Measurements from ENCODE around the gene VCAN. TPM values are rescaled to one million over a fixed set of nuclear protein-coding genes. Genes with fewer than 3 reads are reported as not detected.

Gene VCAN
- total RNA-seq, 1 donor from 2014 or later: 133 TPM

DNA sequence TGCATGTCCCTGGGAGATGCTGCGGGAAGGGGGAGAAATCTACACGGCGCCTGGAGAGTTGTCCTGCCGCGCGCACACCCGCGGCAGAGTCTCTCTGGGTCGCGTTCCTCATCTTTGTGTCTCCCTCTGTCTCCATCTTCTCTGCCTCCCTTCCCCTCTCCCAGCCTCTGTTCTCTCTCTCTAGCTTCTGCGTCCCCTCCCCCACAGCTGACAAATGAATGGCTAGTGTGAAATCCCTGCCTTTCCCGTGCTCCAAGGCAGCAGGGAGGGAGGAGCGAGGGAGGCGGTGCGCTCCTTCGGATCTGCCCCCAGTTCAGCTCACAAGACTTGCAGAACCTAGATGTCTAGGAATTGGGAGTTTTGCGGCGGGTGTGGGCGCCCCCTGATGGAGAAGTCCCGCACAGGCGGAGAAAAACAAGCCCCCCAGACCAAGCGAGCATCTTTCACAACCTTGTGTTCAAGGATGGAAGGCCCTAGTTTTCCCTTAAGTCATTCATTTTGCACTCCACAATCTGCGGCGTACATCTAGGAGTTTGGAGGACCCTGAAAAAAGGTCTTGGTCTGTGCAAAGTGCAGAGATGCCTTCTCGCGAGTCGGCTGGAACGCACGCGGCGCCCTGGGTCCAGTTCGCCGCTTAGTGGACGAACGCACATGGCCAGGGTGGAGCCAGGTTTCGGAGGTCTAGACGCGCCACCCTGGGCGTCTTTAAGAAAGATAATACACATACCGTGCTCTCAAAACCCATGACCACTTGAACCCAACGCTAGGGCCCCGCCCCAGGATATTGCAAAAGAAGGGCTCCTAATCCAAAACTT lies 2.0 kb downstream of the VCAN start:
- no peaks in the 10 kb centered on the region for H3K9me3 ChIP-seq
- H3K27me3 ChIP-seq (ENCODE audit: low read depth): peaks cover 47% of the 10 kb centered on the region
- peak overlapping the region; percentile 54 for H3K4me3 ChIP-seq
- peaks cover 24% of the 10 kb centered on the region for H3K4me1 ChIP-seq
- intact Hi-C loops (cut with DNase I): no loop called here
- DNase-seq (peak; percentile 86), ATAC-seq (peak; percentile 82 to 91)
- peak; percentile 78 for TF ChIP-seq CTCF (IDR thresholded peaks at IDR 0.05)
- H3K27ac ChIP-seq: peak overlapping the region; percentile 81
- H3K36me3 ChIP-seq: no peaks in the 10 kb centered on the region

- H3K4me1 ChIP-seq: peaks cover 24% of the 10 kb centered on the region
- H3K27me3 ChIP-seq (ENCODE audit: low read depth): peaks cover 47% of the 10 kb centered on the region
These were observed 2.7 kb downstream of the VCAN start for GRCh38 chr5:83474161-83474796.

DNA sequence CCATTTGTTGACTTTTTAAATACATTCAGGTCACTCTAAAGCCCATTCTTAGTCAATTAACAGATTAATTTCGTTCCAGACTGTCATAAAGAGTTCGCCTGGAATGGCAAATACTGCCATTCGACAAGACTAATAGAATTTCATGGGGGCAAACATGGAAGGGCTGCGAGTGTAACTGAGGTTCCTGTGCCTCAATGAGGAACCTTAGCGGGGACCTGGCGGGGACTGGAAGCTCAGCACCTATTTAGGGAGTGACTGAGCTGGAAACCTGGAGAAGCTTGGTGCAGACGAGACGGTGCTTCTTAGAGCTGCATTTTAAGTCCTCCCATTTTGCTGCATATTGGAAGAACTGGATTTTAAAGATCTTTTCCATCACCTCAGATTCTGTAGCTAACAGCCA lies 3.4 kb downstream of the VCAN start:
- peaks cover 47% of the 10 kb centered on the region for H3K27me3 ChIP-seq (ENCODE audit: low read depth)
- intact Hi-C loops (cut with DNase I): no loop called here
- peak overlapping the region; percentile 81 for H3K27ac ChIP-seq
- no peaks in the 10 kb centered on the region for H3K9me3 ChIP-seq
- H3K36me3 ChIP-seq: no peaks in the 10 kb centered on the region
- H3K4me3 ChIP-seq: peak overlapping the region; percentile 54
- no peak for ATAC-seq
- H3K4me1 ChIP-seq: peaks cover 24% of the 10 kb centered on the region
- no peak for DNase-seq
- TF ChIP-seq CTCF (IDR thresholded peaks at IDR 0.05): no peak

More at GRCh38 chr5:83474161-83474796, 2.7 kb downstream of the VCAN start:
- intact Hi-C loops (cut with DNase I): no loop called here
- DNase-seq (peak; percentile 87), ATAC-seq (peak; percentile 77 to 88)
- no peaks in the 10 kb centered on the region for H3K9me3 ChIP-seq
- H3K36me3 ChIP-seq: no peaks in the 10 kb centered on the region
- H3K4me3 ChIP-seq: peak overlapping the region; percentile 54
- no peak for TF ChIP-seq CTCF (IDR thresholded peaks at IDR 0.05)
- peak overlapping the region; percentile 81 for H3K27ac ChIP-seq

- H3K27me3 ChIP-seq (ENCODE audit: low read depth): peaks cover 47% of the 10 kb centered on the region
- H3K36me3 ChIP-seq: no peaks in the 10 kb centered on the region
- peak overlapping the region; percentile 54 for H3K4me3 ChIP-seq
- H3K27ac ChIP-seq: peak overlapping the region; percentile 81
- H3K4me1 ChIP-seq: peaks cover 24% of the 10 kb centered on the region
- no peak for DNase-seq
- no peak for TF ChIP-seq CTCF (IDR thresholded peaks at IDR 0.05)
- no peak for ATAC-seq
- no peaks in the 10 kb centered on the region for H3K9me3 ChIP-seq
- intact Hi-C loops (cut with DNase I): no loop called here
These were observed 3.9 kb downstream of the VCAN start for GRCh38 chr5:83475391-83475863.

GRCh38 chr5:83475935-83476814 lies 4.6 kb downstream of the VCAN start:
- no peak for TF ChIP-seq CTCF (IDR thresholded peaks at IDR 0.05)
- Histone ChIP-seq H3K4me1 (peaks cover 23% of the 10 kb centered on the region), H3K4me3 (peak overlapping the region; percentile 54), H3K36me3 (no peaks in the 10 kb centered on the region), H3K27ac (no peak overlapping the region), H3K9me3 (no peaks in the 10 kb centered on the region), H3K27me3 (ENCODE audit: low read depth) (peaks cover 41% of the 10 kb centered on the region)
- intact Hi-C loops (cut with DNase I): no loop called here
- DNase-seq (no peak), ATAC-seq (no peak)

Measured in lower lobe of right lung (tissue), 2 donors.